Measurements from ENCODE around the gene TRPV3. TPM values are rescaled to one million over a fixed set of nuclear protein-coding genes. Genes with fewer than 3 reads are reported as not detected.

The TRPV3 gene
- total RNA-seq, 1 experiment from 2014 or later = 0.35 TPM

DNA sequence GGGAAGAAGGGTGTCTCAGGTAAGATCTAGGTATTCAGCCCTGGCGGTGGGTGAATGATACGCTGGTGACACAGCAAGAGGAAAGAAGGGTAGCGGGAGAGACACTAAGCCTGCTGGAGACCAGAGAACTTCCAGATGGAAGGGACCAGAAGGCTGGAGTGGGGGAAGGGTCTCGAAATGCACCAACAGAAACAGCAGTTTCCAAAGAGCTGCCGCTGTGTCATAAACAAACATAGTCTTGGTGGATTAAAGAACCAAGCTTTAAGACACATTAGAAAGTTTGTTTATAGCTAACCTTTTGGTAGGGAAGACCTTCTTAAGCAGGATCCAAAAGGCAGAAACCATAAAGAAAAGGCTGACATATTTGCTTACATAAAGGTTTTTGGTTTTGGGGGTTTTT, 20.9 kb downstream of the TRPV3 start (continued):
- TF ChIP-seq NR2C2 (CRISPR knock-in tag; IDR thresholded peaks at IDR 0.05) (no peak), ZNF138 (CRISPR knock-in tag; conservative IDR thresholded peaks at IDR 0.05) (no peak), SOX15 (CRISPR knock-in tag; IDR thresholded peaks at IDR 0.05) (no peak), GTF2I (CRISPR knock-in tag; conservative IDR thresholded peaks at IDR 0.05) (no peak)

DNA sequence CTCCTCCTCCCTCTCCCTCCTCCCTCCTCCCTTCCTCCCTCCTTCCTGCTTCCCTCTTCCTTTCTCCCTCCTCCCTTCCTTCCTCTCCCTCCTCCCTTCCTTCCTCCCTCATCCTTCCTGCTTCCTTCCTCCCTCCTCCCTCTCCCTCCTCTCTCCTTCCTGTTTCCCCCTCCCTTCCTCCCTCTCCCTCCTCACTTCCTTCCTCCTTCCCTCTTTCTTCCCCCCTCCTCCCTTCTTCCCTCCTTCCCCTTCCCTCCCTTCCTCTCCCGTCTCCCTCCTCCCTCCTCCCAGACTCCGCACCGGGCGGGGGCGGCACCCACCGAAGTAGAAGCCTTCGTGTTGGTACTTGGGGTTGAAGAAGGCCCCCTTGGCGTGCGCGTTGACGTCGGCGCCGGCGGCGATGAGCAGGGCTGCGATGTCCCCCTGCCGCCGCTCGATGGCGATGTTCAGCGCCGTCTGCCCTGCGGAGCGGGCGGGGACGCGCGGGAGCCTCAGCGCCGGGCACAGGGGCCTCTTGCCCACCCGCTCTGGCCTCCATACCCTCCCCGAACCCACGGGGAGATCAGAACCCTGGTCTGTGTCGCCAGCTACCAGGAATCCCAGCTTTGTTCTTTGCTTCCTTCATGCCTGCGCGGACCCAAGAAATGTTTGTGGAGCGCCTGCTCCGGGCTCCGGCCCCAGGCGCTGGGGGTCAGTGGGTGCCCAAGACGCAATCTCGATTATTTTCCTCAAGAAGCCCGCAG, 22.2 kb downstream of the TRPV3 start:
- Mint-ChIP-seq H3K36me3 (no peaks in the 10 kb centered on the region), H3K27ac (no peak overlapping the region), H3K4me1 (peaks cover 15% of the 10 kb centered on the region), H3K27me3 (ENCODE audit: low read depth) (peaks cover 3% of the 10 kb centered on the region; the same call in 1 of the 2 replicates), H3K9me3 (peaks cover 3% of the 10 kb centered on the region), H3K4me3 (peak overlapping the region; percentile 67)
- ChIA-PET POLR2A (no interaction called here), CTCF (interaction anchor here (0.5 to 1.6 kb wide), 18 partner anchors 13 to 1954 kb away, joined by 3 to 15 read pairs (median 5); partner anchors contain the start of genes CTNS and SHPK)
- ATAC-seq (peak; percentile 88), DNase-seq (ENCODE audit: low spot score) (peak; percentile 81)
- TF ChIP-seq HMGXB4 (CRISPR knock-in tag; IDR thresholded peaks at IDR 0.05) (peak; percentile 77; the same call in 1 of the 2 replicates), FOXK1 (CRISPR knock-in tag; IDR thresholded peaks at IDR 0.05) (peak; percentile 41; the same call in 1 of the 2 replicates), ZNF263 (CRISPR knock-in tag; IDR thresholded peaks at IDR 0.05; ENCODE audit: low read depth) (peak; percentile 96), MYBL2 (CRISPR knock-in tag; IDR thresholded peaks at IDR 0.05) (no peak), ETV6 (CRISPR knock-in tag; IDR thresholded peaks at IDR 0.05) (peak; percentile 14; the same call in 1 of the 2 replicates), NR2C2 (CRISPR knock-in tag; IDR thresholded peaks at IDR 0.05) (no peak), ZBTB21 (CRISPR knock-in tag; IDR thresholded peaks at IDR 0.05; ENCODE audit: borderline replicate concordance) (no peak; the same call in none of the 2 replicates), NR3C1 (CRISPR knock-in tag; conservative IDR thresholded peaks at IDR 0.05; ENCODE audit: low read depth) (no peak), ARID4B (CRISPR knock-in tag; IDR thresholded peaks at IDR 0.05; ENCODE audit: borderline replicate concordance) (no peak), SP1 (CRISPR knock-in tag; conservative IDR thresholded peaks at IDR 0.05) (peak; percentile 44)
- TF ChIP-seq, protein P1, sequence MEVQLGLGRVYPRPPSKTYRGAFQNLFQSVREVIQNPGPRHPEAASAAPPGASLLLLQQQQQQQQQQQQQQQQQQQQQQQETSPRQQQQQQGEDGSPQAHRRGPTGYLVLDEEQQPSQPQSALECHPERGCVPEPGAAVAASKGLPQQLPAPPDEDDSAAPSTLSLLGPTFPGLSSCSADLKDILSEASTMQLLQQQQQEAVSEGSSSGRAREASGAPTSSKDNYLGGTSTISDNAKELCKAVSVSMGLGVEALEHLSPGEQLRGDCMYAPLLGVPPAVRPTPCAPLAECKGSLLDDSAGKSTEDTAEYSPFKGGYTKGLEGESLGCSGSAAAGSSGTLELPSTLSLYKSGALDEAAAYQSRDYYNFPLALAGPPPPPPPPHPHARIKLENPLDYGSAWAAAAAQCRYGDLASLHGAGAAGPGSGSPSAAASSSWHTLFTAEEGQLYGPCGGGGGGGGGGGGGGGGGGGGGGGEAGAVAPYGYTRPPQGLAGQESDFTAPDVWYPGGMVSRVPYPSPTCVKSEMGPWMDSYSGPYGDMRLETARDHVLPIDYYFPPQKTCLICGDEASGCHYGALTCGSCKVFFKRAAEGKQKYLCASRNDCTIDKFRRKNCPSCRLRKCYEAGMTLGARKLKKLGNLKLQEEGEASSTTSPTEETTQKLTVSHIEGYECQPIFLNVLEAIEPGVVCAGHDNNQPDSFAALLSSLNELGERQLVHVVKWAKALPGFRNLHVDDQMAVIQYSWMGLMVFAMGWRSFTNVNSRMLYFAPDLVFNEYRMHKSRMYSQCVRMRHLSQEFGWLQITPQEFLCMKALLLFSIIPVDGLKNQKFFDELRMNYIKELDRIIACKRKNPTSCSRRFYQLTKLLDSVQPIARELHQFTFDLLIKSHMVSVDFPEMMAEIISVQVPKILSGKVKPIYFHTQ (CRISPR knock-in tag; IDR thresholded peaks at IDR 0.05) = no peak
- TF ChIP-seq, protein P2, sequence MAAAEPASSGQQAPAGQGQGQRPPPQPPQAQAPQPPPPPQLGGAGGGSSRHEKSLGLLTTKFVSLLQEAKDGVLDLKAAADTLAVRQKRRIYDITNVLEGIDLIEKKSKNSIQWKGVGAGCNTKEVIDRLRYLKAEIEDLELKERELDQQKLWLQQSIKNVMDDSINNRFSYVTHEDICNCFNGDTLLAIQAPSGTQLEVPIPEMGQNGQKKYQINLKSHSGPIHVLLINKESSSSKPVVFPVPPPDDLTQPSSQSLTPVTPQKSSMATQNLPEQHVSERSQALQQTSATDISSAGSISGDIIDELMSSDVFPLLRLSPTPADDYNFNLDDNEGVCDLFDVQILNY (CRISPR knock-in tag; IDR thresholded peaks at IDR 0.05) = peak; percentile 30; the same call in 1 of the 2 replicates
- TF ChIP-seq, protein P3, sequence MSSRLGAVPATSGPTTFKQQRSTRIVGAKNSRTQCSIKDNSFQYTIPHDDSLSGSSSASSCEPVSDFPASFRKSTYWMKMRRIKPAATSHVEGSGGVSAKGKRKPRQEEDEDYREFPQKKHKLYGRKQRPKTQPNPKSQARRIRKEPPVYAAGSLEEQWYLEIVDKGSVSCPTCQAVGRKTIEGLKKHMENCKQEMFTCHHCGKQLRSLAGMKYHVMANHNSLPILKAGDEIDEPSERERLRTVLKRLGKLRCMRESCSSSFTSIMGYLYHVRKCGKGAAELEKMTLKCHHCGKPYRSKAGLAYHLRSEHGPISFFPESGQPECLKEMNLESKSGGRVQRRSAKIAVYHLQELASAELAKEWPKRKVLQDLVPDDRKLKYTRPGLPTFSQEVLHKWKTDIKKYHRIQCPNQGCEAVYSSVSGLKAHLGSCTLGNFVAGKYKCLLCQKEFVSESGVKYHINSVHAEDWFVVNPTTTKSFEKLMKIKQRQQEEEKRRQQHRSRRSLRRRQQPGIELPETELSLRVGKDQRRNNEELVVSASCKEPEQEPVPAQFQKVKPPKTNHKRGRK (CRISPR knock-in tag; IDR thresholded peaks at IDR 0.05; ENCODE audit: borderline replicate concordance) = 0 out of 2 replicates have a peak, but pooled peaks have one; percentile 64
- TF ChIP-seq, protein P4, sequence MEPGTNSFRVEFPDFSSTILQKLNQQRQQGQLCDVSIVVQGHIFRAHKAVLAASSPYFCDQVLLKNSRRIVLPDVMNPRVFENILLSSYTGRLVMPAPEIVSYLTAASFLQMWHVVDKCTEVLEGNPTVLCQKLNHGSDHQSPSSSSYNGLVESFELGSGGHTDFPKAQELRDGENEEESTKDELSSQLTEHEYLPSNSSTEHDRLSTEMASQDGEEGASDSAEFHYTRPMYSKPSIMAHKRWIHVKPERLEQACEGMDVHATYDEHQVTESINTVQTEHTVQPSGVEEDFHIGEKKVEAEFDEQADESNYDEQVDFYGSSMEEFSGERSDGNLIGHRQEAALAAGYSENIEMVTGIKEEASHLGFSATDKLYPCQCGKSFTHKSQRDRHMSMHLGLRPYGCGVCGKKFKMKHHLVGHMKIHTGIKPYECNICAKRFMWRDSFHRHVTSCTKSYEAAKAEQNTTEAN (CRISPR knock-in tag; IDR thresholded peaks at IDR 0.05) = 0 out of 2 replicates have a peak, but pooled peaks have one; percentile 23
